ENCODE measurements around the gene SNRPB.

DNA sequence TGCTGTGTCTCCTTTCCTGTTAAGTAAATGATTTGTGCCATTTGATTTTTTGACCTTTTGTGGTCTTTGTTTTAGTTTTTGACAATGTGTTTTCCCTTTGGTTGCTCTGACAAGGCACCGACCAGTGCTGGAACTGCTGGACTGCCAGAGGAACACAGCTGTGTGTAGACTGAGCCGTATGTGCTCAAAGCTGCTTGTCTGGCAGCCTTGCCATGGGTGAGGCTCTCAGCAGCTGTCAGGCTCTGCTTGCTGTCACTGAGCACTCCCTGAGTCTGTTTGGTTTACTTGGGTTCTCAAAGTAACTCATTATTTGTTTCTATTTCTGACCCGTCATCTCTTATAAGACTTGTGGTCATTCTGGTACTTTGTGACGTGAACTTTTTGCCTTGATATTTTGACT lies 15.1 kb upstream of the SNRPB start:
- no peak for TF ChIP-seq EZH2 (IDR thresholded peaks at IDR 0.05; ENCODE audit: low read length, unreplicated experiment)
- TF ChIP-seq, protein P1, sequence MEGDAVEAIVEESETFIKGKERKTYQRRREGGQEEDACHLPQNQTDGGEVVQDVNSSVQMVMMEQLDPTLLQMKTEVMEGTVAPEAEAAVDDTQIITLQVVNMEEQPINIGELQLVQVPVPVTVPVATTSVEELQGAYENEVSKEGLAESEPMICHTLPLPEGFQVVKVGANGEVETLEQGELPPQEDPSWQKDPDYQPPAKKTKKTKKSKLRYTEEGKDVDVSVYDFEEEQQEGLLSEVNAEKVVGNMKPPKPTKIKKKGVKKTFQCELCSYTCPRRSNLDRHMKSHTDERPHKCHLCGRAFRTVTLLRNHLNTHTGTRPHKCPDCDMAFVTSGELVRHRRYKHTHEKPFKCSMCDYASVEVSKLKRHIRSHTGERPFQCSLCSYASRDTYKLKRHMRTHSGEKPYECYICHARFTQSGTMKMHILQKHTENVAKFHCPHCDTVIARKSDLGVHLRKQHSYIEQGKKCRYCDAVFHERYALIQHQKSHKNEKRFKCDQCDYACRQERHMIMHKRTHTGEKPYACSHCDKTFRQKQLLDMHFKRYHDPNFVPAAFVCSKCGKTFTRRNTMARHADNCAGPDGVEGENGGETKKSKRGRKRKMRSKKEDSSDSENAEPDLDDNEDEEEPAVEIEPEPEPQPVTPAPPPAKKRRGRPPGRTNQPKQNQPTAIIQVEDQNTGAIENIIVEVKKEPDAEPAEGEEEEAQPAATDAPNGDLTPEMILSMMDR (conservative IDR thresholded peaks at IDR 0.05; ENCODE audit: low read depth, low read length): no peak

Measured in PC-3 (cell line).